ENCODE data around the gene ZNF79.

Gene ZNF79

DNA sequence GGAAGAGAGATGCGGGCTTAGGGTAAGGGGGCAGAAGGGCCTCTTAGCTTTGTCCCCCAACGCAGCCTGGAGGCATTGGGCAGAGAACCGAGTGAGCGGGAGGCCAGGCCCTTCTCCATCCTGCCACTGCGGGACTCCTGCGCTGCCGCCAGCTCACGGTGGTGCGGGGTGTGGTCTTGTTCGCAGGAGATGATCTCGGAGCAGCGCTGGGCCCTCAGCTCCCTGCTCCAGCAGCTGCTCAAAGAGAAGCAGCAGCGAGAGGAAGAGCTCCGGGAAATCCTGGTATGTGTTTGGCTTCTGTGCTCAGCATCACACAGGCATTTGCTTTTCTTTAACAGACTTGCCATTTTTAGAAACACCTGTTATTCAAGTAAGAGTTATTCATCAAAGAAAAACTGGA is 68.4 kb downstream of the ZNF79 start:
- DNase-seq (ENCODE audit: extremely low read depth in 1 of 2, low read depth in 1 of 2): no peak

DNA sequence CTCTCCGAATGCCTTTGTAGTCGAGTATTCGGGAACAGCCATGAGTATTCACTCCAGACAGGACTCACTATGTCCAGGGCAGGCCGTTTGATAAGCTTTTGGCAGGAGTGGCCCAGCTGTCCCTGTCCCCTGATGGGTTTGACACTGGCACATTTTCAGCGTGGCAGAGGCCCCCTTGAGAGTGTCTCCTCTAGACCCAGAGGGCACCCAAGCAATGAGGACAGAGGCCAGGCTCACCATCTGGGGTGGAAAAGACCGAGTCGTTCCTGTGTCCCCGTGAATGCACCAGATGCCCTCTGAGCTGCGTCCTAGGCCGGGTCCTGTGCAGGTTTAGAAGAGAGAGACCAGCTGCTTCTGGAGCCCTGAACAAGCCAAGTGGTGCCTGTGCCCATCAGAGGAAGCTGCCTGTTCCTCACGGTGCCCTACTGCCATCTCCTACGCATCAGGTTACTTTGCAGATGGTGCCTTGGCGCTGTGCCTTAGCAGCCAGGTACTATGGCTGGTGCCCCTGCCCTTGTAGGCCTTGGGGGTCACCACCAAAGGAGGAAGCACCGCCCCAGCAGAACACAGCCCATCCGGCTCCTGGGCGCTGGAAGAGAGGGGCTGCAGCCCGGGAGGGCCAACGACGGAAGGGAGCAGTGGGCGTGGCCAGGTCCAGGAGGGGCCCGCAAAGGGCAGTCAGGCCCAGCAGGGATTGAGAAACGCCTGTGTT is 69.6 kb downstream of the ZNF79 start:
- no peak for DNase-seq (ENCODE audit: extremely low read depth in 1 of 2, low read depth in 1 of 2)

GRCh38 chr9:127494304-127494702 is 70.1 kb downstream of the ZNF79 start:
- DNase-seq (ENCODE audit: extremely low read depth in 1 of 2, low read depth in 1 of 2): no peak

Measured in stimulated activated CD8-positive, alpha-beta memory T cell treated with anti-CD3 and anti-CD28 coated beads, Interleukin-7, amount 100 ng/mL, for 48 hours (primary cell).